HFF-Myc (cell line): ENCODE data around the gene POLA1.

Source experiments
- DNase-seq: peaks from one replicate; pipeline ENCODE4 v3.0.0-alpha.2; 2011; ENCODE audit warnings: low read depth; ENCODE audit errors: extremely low read depth
- H3K4me3 ChIP-seq: replicated peaks from 2 replicates; pipeline ENCODE4 v1.5.1; 2011; ENCODE audit warnings: low read depth, mild to moderate bottlenecking, control low read depth, low read length
- TF ChIP-seq, protein P1 (sequence below): IDR thresholded peaks from 2 replicates; pipeline ENCODE4 v1.5.1; 2012; ENCODE audit warnings: mild to moderate bottlenecking, low read depth, low read length, control low read depth; ENCODE audit errors: missing control alignments

Gene POLA1

DNA sequence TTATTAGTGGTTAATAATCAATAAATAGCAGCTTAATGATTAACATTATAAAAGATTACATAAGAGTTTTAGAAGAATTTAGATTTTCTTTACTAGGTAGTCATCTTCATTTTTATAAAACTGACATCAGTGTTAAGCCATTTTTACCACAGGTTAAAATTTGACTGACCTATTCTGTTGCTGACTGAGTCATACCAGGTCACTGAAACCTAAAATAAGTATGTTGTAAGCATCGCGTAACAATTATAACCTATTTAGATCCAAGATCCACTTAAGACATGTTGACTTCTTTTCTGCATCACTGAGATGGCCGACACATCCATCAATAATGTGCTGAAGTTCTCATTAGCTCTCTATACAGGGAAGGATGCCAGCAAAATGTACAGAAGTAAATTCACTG lies 285.4 kb downstream of the POLA1 start:
- no peak for DNase-seq
- TF ChIP-seq, protein P1, sequence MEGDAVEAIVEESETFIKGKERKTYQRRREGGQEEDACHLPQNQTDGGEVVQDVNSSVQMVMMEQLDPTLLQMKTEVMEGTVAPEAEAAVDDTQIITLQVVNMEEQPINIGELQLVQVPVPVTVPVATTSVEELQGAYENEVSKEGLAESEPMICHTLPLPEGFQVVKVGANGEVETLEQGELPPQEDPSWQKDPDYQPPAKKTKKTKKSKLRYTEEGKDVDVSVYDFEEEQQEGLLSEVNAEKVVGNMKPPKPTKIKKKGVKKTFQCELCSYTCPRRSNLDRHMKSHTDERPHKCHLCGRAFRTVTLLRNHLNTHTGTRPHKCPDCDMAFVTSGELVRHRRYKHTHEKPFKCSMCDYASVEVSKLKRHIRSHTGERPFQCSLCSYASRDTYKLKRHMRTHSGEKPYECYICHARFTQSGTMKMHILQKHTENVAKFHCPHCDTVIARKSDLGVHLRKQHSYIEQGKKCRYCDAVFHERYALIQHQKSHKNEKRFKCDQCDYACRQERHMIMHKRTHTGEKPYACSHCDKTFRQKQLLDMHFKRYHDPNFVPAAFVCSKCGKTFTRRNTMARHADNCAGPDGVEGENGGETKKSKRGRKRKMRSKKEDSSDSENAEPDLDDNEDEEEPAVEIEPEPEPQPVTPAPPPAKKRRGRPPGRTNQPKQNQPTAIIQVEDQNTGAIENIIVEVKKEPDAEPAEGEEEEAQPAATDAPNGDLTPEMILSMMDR = no peak

DNA sequence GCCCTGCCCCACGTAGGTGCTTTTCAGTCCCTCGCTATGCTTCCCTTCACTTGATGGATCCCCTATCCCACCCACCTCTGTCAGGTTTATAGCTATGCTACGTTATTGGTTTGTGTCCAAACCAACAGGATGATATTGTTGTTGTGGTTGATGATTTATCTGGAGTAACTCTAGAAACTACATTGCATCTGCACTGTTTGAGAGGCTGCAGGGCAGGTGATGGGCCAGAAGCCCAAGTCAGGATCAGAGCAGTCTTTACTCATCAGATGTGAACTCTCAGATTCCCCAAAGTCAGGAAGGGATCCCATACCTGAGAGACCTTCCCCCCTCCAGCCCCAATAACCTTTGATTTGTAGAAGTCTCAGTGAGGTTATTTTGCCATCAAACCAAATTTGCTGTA lies 287.3 kb downstream of the POLA1 start:
- no peak for DNase-seq
- TF ChIP-seq, protein P1 = no peak
- H3K4me3 ChIP-seq = no peak overlapping the region

More for the DNA sequence above, 285.4 kb downstream of the POLA1 start:
- H3K4me3 ChIP-seq = no peak overlapping the region

DNA sequence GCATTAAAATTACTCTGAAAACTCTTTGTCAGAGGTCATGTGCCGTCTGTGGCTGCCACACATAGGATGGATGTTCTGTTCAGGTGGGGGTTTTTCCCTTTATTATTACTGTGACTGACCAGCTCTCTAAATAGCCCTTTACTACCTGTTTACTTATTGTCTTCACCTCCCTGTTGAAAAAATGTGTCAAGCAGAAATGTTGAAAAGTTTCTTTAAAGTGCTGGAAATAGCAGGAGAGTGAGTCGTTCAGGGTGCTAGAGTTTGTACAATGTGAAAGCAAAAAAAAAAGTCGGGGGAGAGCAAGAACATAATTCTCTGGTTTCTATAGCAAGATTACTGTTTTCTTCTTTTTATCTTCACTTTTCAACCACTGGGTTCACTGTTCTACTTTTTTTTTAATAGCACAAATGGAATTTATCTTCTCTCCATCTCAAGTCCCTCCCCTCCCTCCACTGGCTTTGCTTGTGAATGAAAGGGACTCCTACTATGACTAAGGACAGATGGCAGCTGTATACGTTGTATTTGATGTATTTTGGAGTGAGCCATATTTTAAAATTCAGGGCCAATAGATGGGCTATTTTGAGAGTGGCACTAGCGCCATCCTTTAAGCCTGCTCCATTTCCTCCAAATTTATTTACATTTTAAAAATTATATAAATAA lies 288.7 kb downstream of the POLA1 start:
- no peak overlapping the region for H3K4me3 ChIP-seq
- no peak for DNase-seq
- TF ChIP-seq, protein P1 = no peak

DNA sequence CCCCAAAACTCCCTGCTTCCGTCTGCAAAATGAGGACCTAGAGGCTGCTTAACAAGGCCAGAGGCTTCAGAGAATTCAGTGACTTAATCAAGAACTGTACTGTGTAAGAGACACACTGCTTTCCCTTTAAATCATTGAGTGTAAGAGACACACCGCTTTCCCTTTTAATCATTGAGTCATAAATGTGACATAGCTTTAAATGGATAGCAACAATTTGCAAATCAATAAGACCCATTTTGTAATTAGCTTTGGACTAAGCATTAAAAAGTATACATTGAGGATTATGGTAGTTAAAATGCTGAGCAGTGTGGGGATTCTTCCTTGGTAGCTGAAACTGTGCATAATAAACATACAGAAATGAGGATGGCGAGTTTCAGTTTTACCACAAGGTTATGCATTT lies 290.2 kb downstream of the POLA1 start:
- no peak for DNase-seq
- H3K4me3 ChIP-seq = no peak overlapping the region
- TF ChIP-seq, protein P1 = no peak

DNA sequence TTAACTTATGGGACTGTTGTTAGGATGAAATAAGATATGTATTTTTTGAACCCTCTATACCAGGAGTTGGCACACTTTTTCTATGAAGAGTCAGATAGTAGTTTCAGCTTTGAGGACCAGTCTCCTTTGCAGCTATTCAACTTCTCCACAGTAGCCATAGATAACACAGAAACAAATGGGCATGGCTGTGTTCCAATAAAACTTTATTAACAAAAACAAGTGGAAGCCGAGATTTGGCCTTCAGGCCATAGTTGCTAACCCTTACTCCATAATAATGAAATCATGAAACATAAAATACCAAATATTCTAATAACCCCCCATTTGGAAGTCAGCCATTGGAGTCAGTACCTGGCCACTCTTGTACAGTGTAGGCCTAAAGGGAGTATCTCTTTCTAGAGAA lies 291.4 kb downstream of the POLA1 start:
- TF ChIP-seq, protein P1 = no peak
- no peak overlapping the region for H3K4me3 ChIP-seq
- no peak for DNase-seq

DNA sequence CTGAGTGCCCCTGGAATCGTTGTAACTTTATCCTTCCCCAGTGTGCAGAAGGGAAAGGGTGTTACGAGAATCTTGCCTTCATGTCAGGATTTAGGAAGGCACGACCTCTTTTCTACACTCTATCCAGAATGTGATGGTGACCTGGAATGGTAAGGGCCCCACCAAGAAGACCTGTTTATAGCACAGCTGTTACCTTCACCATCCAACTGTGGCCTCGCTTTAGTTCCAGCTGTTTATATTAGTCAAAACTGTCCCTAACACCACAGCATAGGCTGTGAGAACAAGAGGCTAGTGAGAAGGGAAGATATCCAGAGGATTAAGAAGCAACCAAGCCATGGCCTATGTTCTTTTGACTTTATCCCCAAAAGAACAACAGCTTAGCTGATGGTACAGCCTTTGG lies 294.0 kb downstream of the POLA1 start:
- H3K4me3 ChIP-seq = no peak overlapping the region
- TF ChIP-seq, protein P1 = no peak
- DNase-seq = no peak

DNA sequence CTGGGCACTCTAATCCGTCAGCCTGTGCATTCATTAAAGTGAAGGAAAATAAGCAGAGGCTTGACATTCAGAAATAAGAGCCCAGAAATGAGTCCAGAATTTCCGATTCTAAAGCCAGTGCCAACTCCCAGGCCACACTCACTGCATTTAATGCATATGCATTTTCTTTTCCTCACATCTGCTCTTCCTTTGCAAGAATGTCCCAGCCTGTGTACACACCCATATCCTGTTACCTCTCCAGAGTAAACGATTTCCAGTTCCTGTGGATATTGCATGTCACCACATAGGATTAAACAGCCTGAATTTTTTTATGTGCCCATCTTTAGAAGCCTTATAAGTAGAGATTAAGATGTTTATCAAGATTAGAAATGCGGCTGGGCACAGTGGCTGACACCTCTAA lies 294.6 kb downstream of the POLA1 start:
- TF ChIP-seq, protein P1 = no peak
- no peak for DNase-seq
- no peak overlapping the region for H3K4me3 ChIP-seq
